GM18520 (cell line): ENCODE results near the gene PXDN.
"Not testable (repeated sequence)": the region's sequence is repeated elsewhere in the genome, so short reads cannot be mapped to it uniquely, and the experiment has no call there.

ENCODE experiments used
- ATAC-seq: cut with Tn5 transposase; IDR thresholded peaks from one replicate; pipeline ENCODE4 v1.9.1; 2021; ENCODE audit not compliant: unreplicated experiment

PXDN gene

GRCh38 chr2:1775511-1776035, 31.3 kb upstream of the PXDN start:
- ATAC-seq, result no peak

- ATAC-seq, result no peak
Measured at GRCh38 chr2:1774929-1775328, 30.6 kb upstream of the PXDN start.

DNA sequence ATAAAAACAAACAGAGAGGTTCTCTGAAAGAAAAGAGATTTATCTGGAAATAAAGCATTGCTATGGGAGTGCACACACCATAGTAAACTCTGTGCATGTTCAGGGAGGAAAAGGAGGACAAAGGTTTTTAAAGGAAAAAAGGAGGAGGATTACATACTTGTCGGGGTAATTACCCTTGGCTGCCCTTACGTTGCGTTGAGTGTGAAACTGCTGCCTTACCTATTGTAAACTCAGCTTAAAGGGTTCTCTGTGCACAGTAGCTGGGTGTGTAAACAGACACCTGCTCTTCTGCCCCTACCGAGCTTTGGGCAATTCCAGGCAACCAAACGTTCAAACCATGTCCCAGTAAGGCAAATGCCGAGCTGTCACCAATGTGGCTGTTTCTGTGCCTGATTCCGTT, 29.6 kb upstream of the PXDN start:
- no peak for ATAC-seq

- no peak for ATAC-seq
Measured at GRCh38 chr2:1772471-1773267, 28.4 kb upstream of the PXDN start.

DNA sequence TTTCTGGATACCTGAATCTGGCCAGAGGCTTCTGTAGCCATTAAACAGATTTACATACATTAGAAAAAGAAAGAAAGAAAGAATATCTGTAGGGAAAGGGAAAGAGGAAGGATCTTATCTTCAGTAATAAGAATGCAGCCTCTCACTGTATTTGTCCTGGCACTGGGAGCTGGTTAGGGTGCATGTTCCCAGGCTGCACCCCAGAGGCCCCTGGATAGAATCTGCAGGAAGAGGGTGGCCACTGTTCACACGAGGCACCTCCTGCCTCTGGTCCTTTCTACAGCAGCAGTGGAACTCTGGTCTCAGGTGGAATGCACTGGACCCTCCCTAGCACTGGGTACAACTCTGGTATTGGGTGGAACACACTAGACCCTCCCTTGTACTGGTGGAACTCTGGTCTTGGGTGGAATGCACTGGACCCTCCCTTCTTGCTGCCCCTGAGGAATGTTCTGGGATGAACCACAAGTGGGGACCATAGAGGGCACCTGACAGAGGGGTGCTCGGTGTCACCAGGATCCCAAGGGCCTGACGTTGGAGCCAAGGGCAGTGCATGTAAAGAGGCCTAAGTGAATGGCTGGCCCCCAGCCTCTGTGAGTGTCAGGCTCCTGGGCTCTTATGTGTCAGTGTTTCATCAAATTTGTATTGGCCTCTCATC, 27.4 kb upstream of the PXDN start:
- ATAC-seq, result no peak

DNA sequence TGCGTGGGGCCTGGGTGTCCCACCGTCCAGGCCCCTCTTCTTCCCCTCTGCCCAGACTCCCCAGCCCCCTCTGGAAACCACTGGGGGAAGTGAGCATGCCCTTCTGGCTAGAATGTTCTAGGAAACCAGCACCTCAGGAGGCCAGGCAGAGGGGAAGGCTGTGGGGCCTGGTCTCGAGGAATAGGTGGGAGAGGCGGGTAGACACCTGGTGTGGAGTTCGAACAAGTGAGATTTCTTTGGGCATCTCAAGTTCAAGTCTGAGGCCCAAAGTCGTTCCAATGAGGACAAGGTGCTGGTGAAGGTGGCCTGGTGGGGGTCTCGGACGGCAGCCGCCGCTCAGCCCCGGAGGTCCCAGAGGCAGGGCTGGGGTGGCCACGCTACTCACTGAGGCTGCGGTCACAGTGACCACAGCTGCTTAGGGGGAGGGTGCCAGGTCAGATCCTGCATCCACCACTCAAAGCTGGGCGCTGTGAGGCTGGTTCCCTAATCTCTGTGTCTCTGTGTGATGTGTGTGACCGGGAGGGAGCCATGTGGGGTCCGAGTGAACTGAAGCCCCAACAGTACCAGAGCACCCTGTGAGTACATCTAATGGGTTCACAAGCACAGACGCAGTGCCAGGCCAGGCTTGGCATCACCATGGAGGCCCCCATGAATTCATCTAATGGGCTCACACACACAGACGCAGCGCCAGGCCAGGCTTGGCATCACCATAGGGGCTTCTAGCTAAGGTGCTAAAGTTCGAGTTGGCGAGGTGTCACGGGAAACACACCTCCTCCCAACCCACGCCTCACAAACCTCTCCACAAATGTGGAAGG, 26.5 kb upstream of the PXDN start:
- no peak for ATAC-seq

- ATAC-seq, result no peak
Measured at GRCh38 chr2:1769703-1770422, 25.5 kb upstream of the PXDN start.

GRCh38 chr2:1767939-1768691, 23.8 kb upstream of the PXDN start:
- no peak for ATAC-seq

DNA sequence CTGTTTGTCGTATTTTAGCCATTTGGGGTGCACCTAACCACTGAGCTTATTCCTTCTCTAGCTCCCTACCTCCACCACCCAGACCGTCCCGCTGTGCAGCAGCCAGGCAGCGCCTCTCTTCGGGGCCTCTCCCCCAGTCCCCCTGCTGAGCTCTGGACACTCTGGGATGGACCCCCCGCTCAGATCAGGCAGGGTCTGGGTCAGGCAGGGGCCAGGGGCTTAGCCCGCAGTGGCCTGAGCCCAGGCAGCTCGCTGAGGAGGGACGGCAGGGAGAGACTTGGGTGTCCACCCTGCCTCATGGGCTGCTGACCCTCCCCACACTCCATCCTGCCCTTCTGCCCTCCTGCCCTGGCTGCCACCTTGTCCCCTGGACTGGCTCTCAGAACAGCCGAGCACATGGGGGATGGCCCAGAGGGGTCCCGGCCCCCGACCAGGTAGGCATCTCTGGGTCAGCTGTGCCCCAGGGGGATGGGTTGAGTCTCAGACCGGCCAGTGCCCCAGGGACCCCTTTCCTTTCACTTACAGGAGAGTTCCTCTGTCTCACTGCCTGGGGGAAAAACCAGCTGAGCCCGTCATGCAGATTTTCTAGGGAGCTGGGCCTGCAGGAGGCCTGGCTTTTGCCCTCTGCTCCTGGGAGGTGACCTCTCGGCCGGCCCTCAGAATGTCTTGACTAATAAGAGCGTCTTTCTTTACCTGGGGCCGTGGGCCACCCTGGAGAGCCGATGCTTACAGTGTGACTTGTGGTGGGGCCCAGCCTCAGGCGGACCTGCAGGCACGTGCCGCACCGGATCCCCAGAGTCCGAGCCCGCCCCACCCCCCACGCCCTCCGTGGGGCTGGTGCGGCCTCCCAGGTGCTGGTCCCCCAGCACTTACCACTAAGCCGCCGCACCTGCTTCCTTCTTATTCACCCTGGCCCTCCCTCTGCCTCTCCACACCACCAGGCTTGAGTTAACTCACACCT, 22.8 kb upstream of the PXDN start:
- no peak for ATAC-seq

- ATAC-seq, result no peak
Measured at GRCh38 chr2:1766425-1766824, 22.1 kb upstream of the PXDN start.

DNA sequence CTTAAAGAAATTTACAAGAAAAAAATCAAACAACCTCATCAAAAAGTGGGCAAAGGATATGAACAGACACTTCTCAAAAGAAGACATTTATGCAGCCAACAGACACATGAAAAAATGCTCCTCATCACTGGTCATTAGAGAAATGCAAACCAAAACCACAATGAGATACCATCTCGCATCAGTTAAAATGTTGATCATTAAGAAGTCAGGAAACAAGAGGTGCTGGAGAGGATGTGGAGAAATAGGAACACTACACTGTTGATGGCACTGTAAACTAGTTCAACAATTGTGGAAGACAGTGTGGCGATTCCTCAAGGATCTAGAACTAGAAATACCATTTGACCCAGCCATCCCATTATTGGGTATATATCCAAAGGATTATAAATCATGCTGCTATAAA, 20.9 kb upstream of the PXDN start:
- not testable (repeated sequence) for ATAC-seq

DNA sequence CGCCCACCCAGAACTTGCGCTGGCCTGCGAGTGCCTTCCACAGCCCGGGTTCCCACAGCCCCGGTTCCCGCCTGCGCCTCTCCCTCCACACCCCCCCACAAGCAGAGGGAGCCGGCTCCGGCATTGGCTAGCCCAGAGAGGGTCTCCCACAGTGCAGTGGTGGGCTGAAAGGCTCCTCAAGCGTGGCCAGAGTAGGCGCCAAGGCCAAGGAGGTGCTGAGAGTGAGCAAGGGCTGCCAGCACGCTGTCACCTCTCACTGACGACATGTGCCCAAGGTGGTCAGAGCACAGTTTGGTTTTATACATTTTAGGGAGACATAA, 15.3 kb upstream of the PXDN start:
- ATAC-seq, result no peak

DNA sequence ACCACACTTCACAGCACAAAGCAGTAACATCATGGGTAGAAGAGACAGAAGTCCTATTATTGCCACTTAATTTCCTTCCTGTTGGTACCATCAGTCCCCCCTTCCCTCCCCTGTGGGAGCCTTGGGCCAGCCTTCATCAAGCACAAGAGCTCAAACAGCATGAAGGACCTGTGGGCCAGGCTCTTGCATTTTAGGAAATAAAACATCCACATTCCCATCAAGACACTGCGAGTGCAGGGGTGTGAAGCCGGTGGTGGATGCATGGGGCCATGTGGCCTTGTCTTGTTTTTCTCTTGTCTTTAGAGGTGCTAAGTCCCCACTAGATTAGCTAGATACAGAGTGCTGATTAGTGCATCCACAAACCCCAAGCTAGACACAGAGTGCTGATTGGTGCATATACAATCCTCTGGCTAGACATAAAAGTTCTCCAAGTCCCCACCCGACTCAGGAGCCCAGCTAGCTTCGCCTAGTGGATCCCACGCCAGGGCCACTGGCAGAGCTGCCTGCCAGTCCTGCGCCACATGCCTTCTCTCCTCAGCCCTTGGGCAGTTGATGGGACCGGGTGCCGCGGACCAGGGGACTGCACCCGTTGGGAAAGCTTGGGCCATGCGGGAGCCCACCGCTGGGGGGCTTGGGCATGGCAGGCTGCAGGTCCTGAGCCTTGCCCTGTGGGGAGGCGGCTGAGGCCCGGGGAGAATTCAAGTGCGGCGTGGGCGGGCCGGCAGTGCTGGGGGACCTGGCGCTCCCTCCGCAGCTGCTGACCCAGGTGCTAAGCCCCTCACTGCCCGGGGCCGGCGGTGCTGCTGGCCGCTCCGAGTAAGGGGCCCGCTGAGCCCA, 14.7 kb upstream of the PXDN start:
- ATAC-seq, result no peak

- ATAC-seq, result no peak
Measured at GRCh38 chr2:1758171-1758570, 13.9 kb upstream of the PXDN start.

DNA sequence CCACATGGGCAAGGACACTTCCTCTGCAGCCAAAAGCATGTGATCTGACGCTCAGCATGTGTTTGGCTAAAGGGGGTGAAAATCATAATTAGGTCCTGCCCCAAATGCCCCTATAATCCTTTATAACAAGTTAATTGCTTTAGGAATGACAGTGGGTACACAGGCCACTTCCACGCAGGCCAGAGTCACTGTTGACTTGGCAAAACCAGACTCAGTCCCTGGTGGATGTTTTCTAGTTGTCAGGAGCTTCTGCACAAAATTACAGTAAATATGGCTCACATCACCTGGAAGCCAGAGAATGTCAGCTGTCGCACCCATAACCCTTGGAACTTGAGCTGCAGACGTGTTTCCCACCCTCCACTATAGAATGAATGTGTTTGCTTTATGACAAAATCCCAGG, 13.3 kb upstream of the PXDN start:
- ATAC-seq, result no peak

- not testable (repeated sequence) for ATAC-seq
Measured at GRCh38 chr2:1757146-1757545, 12.8 kb upstream of the PXDN start.

DNA sequence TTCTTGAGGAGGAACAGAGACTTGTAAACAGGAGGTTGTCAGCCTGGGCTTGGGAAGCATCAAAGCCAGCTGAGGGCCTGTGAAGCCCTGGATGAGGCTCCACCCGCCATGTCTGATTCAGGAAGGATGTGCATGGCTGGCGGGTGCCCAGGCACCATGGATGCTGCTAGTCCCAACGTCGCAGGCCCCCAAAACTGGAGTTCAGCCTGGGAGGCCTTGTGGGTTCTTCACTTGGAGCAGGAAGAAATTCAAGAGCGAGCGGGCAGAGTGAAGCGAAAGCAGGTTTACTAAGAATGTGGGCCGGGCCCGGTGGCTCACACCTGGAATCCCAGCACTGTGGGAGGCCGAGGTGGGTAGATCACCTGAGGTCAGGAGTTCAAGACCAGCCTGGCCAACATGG, 12.1 kb upstream of the PXDN start:
- ATAC-seq, result no peak

DNA sequence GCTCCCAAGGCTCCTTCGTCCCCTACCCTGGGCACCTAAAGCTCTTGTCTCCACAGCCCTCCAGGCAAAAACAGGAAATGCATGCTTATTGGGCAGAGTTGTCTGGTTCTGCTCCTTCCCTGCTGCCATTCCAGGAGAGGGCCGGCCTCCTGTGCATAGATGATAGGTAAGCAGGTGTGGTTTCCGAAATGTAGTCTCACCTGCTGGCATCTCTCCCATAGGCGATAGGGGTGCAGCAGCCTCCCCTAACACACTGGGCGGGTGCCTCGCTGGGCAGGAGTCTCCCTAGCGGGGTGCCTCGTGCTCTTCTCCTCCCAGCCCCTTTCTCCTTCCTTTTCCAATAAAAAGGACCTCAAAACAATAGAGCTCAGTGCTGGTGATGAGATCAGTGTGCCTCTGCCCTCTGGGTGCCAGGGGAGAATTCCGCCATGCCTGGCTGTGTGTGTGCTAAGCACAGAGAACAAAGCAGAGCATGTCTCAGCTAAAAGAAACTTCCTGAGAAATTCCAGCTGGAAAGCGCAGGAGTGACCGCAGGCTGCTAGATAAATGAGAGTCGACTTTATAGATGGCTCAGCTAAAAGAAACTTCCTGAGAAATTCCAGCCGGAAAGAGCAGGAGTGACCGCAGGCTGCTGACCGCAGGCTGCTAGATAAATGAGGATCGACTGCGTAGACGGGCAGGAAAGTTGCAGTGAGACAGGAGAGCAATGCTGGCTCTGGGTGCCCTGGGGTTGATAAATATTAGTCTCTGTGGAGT, 11.3 kb upstream of the PXDN start:
- ATAC-seq, result no peak
